NCI-H128 (cell line): ENCODE data around the gene ABCD3.
"Not testable (repeated sequence)": the region's sequence is repeated elsewhere in the genome, so short reads cannot be mapped to it uniquely, and the experiment has no call there.

ENCODE experiments used
- DNase-seq: peaks from one replicate; lab custom pipeline; 2025; ENCODE audit not compliant: unreplicated experiment; lab: John Stamatoyannopoulos, UW

Gene ABCD3

DNA sequence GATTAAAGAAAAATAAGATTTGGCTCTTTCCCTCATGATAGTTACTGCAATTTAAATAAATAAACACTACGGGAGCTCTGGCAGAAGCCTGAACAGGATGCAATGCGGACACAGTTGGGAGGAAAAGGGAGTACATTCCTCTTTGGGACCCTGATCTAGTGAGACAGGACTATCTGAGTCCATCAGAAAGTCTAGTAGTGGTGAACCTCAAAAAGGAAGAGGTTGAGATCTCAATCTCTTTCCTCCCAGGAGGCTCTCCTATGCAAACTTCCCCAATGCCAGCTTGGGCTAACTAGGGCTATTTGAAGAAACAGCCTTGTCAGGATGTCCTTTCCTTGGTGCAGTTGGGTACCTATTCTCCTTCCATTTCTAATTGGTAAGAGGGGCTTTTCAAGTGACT is 4.9 kb upstream of the ABCD3 start:
- no peak for DNase-seq

DNA sequence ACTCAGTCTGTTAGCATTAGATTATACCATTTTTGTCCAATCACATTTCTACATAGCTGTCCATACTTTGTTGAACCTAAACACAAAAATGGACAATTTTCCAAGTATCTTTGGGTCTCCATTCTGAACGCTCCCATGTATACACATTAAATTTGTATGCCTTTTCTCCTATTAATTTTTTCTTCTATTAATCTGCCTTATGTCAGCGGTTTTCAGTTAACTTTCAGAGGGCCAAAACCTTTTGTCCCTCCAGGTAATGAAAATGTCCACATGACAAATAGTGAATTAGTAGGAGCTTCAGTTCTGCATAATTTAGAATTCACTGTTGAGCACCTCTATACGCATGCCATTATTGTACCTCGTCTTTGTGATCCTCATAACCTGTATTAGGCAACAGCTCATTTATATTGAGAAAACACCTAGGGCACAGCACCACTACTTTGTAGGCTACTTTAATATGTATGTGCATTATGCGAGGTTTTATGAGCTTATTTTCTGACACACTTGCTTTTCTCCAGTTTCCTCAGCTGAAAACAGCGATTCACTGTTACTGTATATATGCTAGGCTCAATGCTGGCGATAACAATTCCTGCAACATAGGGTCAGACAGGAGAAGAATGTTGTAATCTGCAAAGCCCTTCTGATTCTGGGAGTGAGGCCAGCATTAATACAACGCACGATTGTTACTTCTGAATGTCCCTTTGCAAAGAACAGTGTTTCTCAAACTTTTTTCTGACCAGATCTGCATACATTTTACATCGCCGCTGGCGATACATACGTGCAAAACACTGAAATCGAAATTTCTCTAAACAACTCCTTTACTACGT is 1.1 kb upstream of the ABCD3 start:
- DNase-seq: no peak

DNA sequence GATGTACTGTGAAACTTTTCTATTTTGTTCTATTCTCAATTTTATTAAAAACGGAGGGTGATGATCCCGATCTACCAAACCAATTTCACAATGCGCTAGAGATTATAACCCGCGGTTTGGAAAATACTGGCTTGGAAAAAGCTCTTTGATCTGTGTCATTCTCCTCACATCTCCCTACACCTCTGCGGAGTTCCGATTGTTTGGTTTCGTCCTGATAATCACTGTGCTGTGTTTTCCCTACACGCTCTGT is 536 bp upstream of the ABCD3 start:
- no peak for DNase-seq

DNA sequence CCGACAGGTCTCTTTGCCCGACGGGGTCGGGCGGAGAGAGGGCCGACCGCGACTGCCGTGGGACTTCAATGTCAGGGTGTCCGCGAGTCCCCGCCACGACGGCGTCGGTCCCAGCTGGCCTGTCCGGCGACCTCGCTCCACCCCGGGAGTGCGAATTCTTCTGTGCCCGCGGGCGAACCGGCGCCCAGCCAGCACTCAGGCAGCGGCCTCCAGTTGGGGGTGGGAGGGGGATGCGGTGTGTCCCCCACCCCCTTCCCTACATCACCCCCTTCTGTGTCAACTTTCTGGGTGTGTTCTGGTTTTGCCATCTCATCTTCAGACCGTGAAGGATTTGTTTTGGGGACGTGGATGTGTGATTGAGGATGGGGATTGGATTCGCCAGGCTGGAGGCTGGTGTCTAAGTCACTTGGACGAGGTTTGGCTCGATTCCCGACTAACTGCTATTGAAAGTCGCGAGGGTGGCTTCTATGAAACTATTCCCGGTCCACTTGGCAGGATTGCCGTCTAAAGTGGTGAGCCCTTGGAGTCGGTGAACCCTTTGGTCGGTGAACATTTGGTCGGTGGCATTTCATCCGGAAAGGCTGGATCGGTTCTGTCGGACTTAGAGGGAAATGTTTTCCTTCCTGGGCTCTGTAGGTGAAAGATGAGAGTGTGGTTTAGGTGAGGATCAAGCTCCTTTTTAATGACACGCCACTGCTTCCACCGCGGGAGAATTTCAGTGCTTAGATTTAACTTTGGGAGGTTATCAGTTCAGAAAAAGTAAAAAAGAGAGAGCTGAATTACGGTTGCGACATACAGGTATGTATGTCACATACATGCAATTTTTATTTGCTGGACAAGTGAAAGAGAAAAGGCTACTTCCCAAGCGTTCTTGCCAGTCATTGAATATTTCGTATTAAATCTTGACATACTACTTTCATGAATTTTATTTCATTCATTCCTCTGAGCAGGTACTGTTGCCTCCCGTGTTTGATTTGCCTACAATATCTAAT is 771 bp downstream of the ABCD3 start:
- DNase-seq: peak; percentile 25

- DNase-seq: no peak
Observed at GRCh38 chr1:94422115-94422820, 4.1 kb downstream of the ABCD3 start.

DNA sequence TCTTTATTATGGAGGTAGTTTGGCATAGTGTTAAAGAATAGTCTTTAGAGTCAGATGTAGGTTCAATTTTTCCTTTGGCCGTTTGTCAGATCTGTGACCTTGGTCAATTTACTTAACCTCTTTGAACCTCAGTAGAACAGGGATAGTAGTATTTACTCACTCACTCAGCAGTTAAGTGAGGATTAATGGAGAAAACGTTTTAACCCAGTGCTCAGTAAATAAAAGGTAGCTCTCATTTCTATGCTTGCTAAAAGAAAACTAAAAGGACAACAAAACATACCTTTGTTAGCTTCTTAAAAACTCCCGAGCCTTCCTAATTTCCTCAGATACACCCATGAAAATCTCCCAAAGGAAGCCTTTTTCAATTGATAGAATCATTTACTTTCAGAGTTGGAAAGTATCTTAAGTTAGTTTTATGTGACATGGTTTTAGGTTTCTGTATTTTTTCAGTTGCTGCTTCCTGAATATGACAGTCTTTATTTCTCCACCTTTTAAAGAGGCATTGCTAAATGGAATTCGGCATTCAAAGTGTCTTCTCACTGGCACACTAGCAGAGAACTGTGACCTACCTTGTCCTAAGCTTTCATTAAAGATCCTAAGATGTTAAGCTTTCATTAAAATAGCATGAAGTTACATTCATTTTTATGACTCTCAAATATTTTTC is 7.8 kb downstream of the ABCD3 start:
- no peak for DNase-seq

- DNase-seq: not testable (repeated sequence)
Observed at GRCh38 chr1:94426485-94426870, 8.3 kb downstream of the ABCD3 start.

GRCh38 chr1:94428441-94428840 is 10.3 kb downstream of the ABCD3 start:
- no peak for DNase-seq

GRCh38 chr1:94428927-94429528 is 10.8 kb downstream of the ABCD3 start:
- not testable (repeated sequence) for DNase-seq

DNA sequence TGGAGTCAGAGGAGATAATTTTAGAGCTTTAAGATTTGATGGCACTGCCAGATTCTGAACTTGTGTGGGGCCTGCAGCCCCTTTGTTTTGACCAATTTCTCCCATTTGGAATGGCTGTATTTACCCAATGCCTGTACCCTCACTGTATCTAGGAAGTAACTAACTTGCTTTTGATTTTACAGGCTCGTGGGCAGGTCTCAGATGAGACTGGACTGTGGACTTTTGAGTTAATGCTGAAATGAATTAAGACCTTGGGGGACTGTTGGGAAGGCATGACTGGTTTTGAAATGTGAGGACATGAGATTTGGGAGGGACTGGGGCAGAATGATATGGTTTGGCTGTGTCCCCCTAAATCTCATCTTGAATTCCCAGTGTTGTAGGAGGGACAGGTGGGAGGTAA is 11.9 kb downstream of the ABCD3 start:
- not testable (repeated sequence) for DNase-seq

DNA sequence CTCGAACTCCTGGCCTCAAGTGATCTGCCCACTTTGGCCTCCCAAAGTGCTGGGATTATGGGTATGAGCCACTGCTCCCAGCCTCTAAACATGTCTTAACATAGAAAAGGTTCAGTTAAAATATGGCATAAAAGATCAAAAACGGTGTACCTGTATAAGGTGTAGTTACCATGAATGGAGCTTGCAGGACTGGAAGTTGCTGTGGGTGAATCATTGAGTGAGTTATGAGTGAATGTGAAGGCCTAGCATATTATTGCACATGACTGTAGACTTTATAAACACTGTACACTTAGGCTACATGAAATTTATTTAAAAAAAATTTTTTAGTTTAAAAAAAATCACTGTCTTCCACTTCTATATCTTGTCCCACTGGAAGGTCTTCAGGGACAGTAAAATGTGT is 15.7 kb downstream of the ABCD3 start:
- no peak for DNase-seq

- DNase-seq: no peak
Observed at GRCh38 chr1:94434365-94435045, 16.3 kb downstream of the ABCD3 start.

DNA sequence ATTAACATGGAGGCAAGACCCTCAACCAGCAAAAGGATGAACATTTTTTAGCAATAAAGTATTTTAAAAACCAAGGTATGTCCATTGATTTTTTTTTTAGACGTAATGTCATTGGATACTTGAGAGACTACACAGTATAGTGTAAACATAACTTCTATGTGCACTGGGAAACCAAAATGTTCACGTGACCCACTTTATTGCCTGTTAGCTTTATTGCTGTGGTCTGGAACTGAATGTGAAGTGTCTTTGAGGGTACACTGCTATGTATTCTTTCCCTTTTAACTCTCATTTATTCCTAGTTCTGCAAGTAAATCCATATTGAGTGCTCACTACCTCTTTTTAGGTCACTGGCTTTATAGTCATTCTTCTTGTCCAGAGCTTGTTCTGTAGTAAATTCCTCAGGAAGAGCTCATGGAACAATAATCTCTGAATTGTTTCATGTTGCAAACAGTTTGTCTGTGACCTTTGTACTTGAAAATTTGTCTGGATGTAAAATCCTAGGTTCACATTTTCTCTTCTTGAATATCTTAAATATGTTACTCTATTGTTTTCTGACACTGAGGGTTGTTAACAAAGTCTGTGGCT is 20.6 kb downstream of the ABCD3 start:
- DNase-seq: peak; percentile 24

GRCh38 chr1:94440088-94440487 is 21.9 kb downstream of the ABCD3 start:
- DNase-seq: no peak

- DNase-seq: not testable (repeated sequence)
Observed at GRCh38 chr1:94443067-94443466, 24.9 kb downstream of the ABCD3 start.

DNA sequence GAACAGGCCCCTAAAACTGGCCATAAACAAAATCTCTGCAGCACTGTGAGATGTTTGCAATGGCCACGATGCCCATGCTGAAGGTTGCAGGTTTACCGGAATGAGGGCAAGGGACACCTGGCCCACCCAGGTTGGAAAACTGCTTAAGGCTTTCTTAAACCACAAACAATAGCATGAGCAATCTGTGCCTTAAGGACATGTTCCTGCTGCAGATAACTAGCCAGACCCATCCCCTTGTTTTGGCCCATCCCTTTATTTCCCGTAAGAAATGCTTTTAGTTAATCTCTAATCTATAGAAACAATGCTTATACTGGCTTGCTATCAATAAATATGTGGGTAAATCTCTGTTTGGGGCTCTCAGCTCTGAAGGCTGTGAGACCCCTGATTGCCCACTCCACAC is 26.6 kb downstream of the ABCD3 start:
- DNase-seq: not testable (repeated sequence)

DNA sequence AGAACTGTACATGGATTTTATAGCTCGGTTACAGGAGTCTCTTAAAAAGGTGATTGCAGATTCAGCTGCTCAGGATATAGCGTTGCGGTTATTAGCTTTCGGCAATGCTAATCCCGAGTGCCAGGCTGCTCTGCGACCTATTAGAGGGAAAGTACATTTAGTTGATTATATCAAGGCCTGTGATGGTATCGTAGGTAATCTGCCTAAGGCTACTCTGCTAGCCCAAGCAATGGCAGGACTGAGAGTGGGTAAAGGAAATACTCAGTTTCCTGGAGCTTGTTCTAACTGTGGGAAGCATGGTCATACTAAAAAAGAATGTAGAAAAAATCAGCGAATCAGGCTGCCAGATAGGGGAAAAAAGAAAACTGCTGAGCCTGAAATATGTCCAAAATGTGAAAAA is 27.5 kb downstream of the ABCD3 start:
- DNase-seq: not testable (repeated sequence)

DNA sequence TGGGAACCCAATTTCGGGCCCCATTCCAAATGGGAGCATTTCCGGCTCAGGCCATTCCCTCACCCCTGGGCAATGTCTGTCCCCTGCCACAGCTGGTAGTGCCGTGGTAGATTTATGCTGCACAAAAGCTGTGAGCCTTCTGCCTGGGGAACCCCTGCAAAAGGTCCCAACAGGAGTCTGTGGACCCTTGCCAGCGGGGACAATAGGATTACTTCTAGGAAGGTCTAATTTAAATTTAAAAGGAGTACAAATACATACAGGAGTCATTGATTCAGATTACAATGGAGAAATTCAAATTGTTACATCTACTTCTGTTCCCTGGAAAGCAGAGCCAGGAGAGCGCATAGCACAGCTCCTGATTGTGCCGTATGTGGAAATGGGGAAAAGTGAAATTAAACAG is 28.0 kb downstream of the ABCD3 start:
- not testable (repeated sequence) for DNase-seq

DNA sequence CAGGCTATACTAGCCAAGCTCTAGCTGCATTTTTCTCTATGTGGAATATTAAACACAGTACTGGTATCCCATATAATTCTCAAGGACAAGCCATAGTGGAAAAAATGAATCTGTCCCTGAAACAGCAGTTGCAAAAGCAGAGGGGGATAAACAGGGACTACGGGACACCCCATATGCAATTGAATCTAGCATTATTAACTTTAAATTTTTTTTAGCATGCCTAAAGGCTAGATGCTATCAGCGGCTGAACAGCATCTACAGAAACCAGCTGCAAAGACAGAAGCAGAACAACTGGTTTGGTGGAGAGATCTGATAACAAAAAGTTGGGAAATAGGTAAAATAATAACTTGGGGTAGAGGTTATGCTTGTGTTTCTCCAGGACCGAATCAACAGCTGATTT is 30.6 kb downstream of the ABCD3 start:
- not testable (repeated sequence) for DNase-seq

DNA sequence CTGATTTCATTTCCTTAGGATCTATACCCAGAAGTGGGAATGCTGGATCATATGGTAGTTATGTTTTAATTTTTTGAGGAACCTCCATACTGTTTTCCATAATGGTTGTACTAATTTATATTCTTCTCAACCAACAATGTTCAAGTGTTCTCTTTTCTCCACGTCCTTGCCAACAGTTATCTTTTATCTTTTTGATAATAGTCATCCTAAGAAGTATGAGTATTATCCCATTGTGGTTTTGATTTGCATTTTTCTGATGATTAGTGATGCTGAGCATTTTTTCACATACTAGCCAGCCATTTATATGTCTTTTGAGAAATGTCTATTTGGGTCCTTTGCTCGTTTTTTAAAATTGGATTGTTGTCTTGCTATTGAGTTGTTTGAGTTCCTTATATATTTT is 38.5 kb downstream of the ABCD3 start:
- no peak for DNase-seq
